Endothelial cell of umbilical vein (primary cell): ENCODE results near the gene DOCK8. TPM values are rescaled to one million over a fixed set of nuclear protein-coding genes. Genes with fewer than 3 reads are reported as not detected.

ENCODE experiments used
- BruUV-seq: library from RNA; stranded (reverse); fragments of 400-500 nt; replicated peaks from 2 replicates; lab custom pipeline; 2021; lab: Mats Ljungman, UMichigan
- CTCF ChIA-PET: fragments of 300-600, 350-600 bp; sonication (Branson Sonifier 250); formaldehyde crosslinking; loops from one replicate; lab custom pipeline; 2021; ENCODE audit warnings: antibody characterized with exemption, inconsistent platforms; lab: Charles Lee
- POLR2A ChIA-PET: fragments of 300-600, 350-600 bp; sonication (Branson Sonifier 250); formaldehyde crosslinking; loops from one replicate; lab custom pipeline; 2021; ENCODE audit warnings: antibody characterized with exemption, inconsistent platforms; lab: Charles Lee
- DNase-seq: peaks from one replicate; pipeline ENCODE4 v3.0.0-alpha.2; 2011; ENCODE audit warnings: low read depth, low spot score
- FAIRE-seq: peaks from 2 replicates; lab custom pipeline; 2011; peaks lifted over from hg19 to GRCh38; lab: Jason Lieb, UNC
- H2AFZ ChIP-seq: 2 replicates; pipeline ENCODE4 v1.6.0; 2012; ENCODE audit warnings: low read depth, low read length, control low read depth, inconsistent platforms
- H3K27ac ChIP-seq: 2 replicates; pipeline ENCODE4 v1.5.1; 2011; ENCODE audit warnings: low read depth, mild to moderate bottlenecking, control low read depth, low read length, moderate library complexity; ENCODE audit not compliant: insufficient read depth
- H3K27me3 ChIP-seq, 2 experiments: 2 replicates each; pipeline versions ENCODE4 v1.6.0 to v1.6.1; 2011; ENCODE audit warnings: low read length in 2 of 2, mixed read lengths in 1 of 2; ENCODE audit not compliant: control insufficient read depth in 2 of 2, insufficient read depth in 2 of 2
- H3K36me3 ChIP-seq, 2 experiments: 2 replicates in 1 of 2; 3 replicates in 1 of 2; pipeline ENCODE4 v1.5.1; 2011; ENCODE audit warnings: low read length in 2 of 2, mild to moderate bottlenecking in 1 of 2, moderate library complexity in 1 of 2; ENCODE audit not compliant: control insufficient read depth in 2 of 2, insufficient read depth in 2 of 2; ENCODE audit errors: extremely low read depth in 1 of 2
- H3K4me1 ChIP-seq: 3 replicates; pipeline ENCODE4 v1.5.1; 2011; ENCODE audit warnings: mild to moderate bottlenecking, low read length; ENCODE audit not compliant: control insufficient read depth, insufficient read depth; ENCODE audit errors: extremely low read depth
- H3K4me2 ChIP-seq: 2 replicates; pipeline ENCODE4 v1.6.1; 2011; ENCODE audit warnings: low read length, control low read depth, mixed read lengths; ENCODE audit not compliant: insufficient read depth
- H3K4me3 ChIP-seq, 3 experiments: fragments of 200-600 bp in 1 of 3; sonication (generic), shearing (Covaris generic) in 1 of 3; replicated peaks in 1 of 3; 2 replicates each; pipeline ENCODE4 v1.5.1; 2011 to 2016; ENCODE audit warnings: control low read depth in 3 of 3, low read length in 3 of 3, mild to moderate bottlenecking in 2 of 3, inconsistent platforms in 1 of 3, low read depth in 1 of 3, moderate library complexity in 1 of 3; ENCODE audit not compliant: insufficient read depth in 1 of 3
- H3K79me2 ChIP-seq: 2 replicates; pipeline ENCODE4 v1.6.0; 2012; ENCODE audit warnings: low read length, inconsistent platforms; ENCODE audit not compliant: control insufficient read depth, insufficient read depth
- H3K9ac ChIP-seq: replicated peaks from 2 replicates; pipeline ENCODE3; 2011; ENCODE audit warnings: low read length, control low read depth; ENCODE audit not compliant: insufficient read depth; ENCODE audit errors: extremely low read depth
- H3K9me1 ChIP-seq: replicated peaks from 3 replicates; pipeline ENCODE4 v1.6.0; 2011; ENCODE audit warnings: mild to moderate bottlenecking, low read length; ENCODE audit not compliant: control insufficient read depth, insufficient read depth; ENCODE audit errors: extremely low read depth
- H3K9me3 ChIP-seq: replicated peaks from 2 replicates; pipeline ENCODE4 v1.5.1; 2012; ENCODE audit warnings: low read length, inconsistent platforms; ENCODE audit not compliant: control insufficient read depth, insufficient read depth
- H4K20me1 ChIP-seq: replicated peaks from 2 replicates; pipeline ENCODE3; 2011; ENCODE audit warnings: mild to moderate bottlenecking, low read length; ENCODE audit not compliant: control insufficient read depth, insufficient read depth; ENCODE audit errors: extremely low read depth
- CTCF ChIP-seq, 2 donors: IDR thresholded peaks; 1 replicate in 1 of 2; 2 replicates in 1 of 2; pipeline ENCODE4 v1.5.1; 2011; ENCODE audit warnings: low read length in 2 of 2, mild to moderate bottlenecking in 2 of 2, moderate library complexity in 2 of 2, control low read depth in 1 of 2, inconsistent platforms in 1 of 2, low read depth in 1 of 2; ENCODE audit not compliant: insufficient read depth in 1 of 2; ENCODE audit errors: extremely low read depth in 1 of 2
- EZH2 ChIP-seq: IDR thresholded peaks from 2 replicates; pipeline ENCODE4 v1.6.1; 2012; ENCODE audit warnings: borderline replicate concordance, low read depth, mild to moderate bottlenecking, moderate library complexity, low read length, inconsistent platforms; ENCODE audit not compliant: severe bottlenecking
- FOS ChIP-seq: IDR thresholded peaks from 2 replicates; pipeline ENCODE4 v1.6.1; 2011; ENCODE audit warnings: mild to moderate bottlenecking, low read length, moderate library complexity, borderline replicate concordance; ENCODE audit not compliant: insufficient read depth
- GATA2 ChIP-seq: IDR thresholded peaks from 2 replicates; pipeline ENCODE4 v1.7.0; 2011; ENCODE audit warnings: low read depth, mild to moderate bottlenecking, moderate library complexity, mixed read lengths, low read length; ENCODE audit not compliant: insufficient read length, insufficient read depth
- JUN ChIP-seq: IDR thresholded peaks from 2 replicates; pipeline ENCODE4 v1.6.1; 2011; ENCODE audit warnings: borderline replicate concordance, low read depth; ENCODE audit not compliant: insufficient read length, insufficient read depth
- MAX ChIP-seq: IDR thresholded peaks from 2 replicates; pipeline ENCODE4 v1.6.1; 2011; ENCODE audit not compliant: insufficient read depth, insufficient read length
- MYC ChIP-seq: IDR thresholded peaks from one replicate; pipeline ENCODE4 v1.6.1; 2011; ENCODE audit warnings: mild to moderate bottlenecking, low read depth, low read length
- POLR2A ChIP-seq: IDR thresholded peaks from 2 replicates; pipeline ENCODE4 v1.6.1; 2012; ENCODE audit warnings: low read depth, mild to moderate bottlenecking, control low read depth, low read length
- POLR2AphosphoS5 ChIP-seq: IDR thresholded peaks from 2 replicates; pipeline ENCODE4 v1.6.1; 2012; ENCODE audit warnings: low read depth, mild to moderate bottlenecking, control low read depth, low read length, moderate library complexity; ENCODE audit not compliant: insufficient read depth
- dilution Hi-C: fragments of 300-500 bp; cut with MboI; formaldehyde crosslinking; loops from one replicate; pipeline ENCODE4 v1.15.0; 2019; ENCODE audit warnings: low sequenced_read_pairs; ENCODE audit not compliant: extremely low pct_ligation_motif_present
- intact Hi-C: fragments of 100-400 bp; cut with micrococcal nuclease; formaldehyde crosslinking; loops from one replicate; pipeline ENCODE4 v1.10.0; 2022
- polyA plus RNA-seq, 4 experiments: library from polyadenylated mRNA; depleted of rRNA in 3 of 4; stranded (reverse) in 3 of 4; unstranded in 1 of 4; fragments of >200 nt; gene quantifications; 2 replicates each; pipeline versions ENCODE4 v1.2.1 to v1.2.3, GENCODE V29; 2011 to 2012; ENCODE audit warnings: missing spikeins in 1 of 4
- total RNA-seq: library from RNA; stranded (reverse); gene quantifications from 2 replicates; pipeline ENCODE4 v1.2.3, GENCODE V29; 2021

The DOCK8 gene
- total and polyA plus RNA-seq, 2 donors (not counting 3 experiments of a cell fraction or from before 2014, with no cell fraction given): 0.54 to 1.3 TPM

GRCh38 chr9:486156-486555, 271.5 kb downstream of the DOCK8 start:
- Histone ChIP-seq H3K27ac (no peak overlapping the region), H3K4me2 (no peak overlapping the region), H3K9me3 (no peaks in the 10 kb centered on the region), H3K4me3 (no peak overlapping the region), H3K9me1 (no peaks in the 10 kb centered on the region), H3K9ac (no peak overlapping the region), H3K27me3 (peaks cover 7 to 9% of the 10 kb centered on the region in 2 experiments), H3K4me1 (peaks cover 9% of the 10 kb centered on the region), H3K79me2 (no peaks in the 10 kb centered on the region), H3K36me3 (no peaks in the 10 kb centered on the region), H4K20me1 (no peaks in the 10 kb centered on the region), H2AFZ (no peak overlapping the region)
- dilution Hi-C loops: no loop called here
- intact Hi-C loops: no loop called here
- CTCF ChIA-PET: interaction anchor here (0.6 kb wide), 2 partner anchors 327 to 523 kb away, joined by 3 read pairs; no protein-coding TSS in a partner anchor
- FAIRE-seq (no peak), DNase-seq (no peak)
- BruUV-seq: no TSS peak
- TF ChIP-seq EZH2: no peak
- no peak for TF ChIP-seq JUN
- no peak for TF ChIP-seq CTCF (IDR thresholded peaks at IDR 0.05; ENCODE audit: extremely low read depth in 1 of 2, insufficient read depth in 1 of 2, low read depth in 1 of 2, low read length in 2 of 2)
- no peak for TF ChIP-seq MAX
- no peak for TF ChIP-seq POLR2A
- TF ChIP-seq POLR2AphosphoS5: no peak
- no peak for TF ChIP-seq FOS
- TF ChIP-seq GATA2: no peak
- no peak for TF ChIP-seq MYC
- POLR2A ChIA-PET: no interaction called here
